WERI-Rb-1 (cell line): ENCODE results near the gene SLC22A23.

Experiments used
- DNase-seq: peaks from one replicate; pipeline ENCODE4 v3.0.0-alpha.2; 2020
- H3K27ac ChIP-seq: fragments of 250-450 bp; sonication (Bioruptor Pico); 2 replicates; pipeline ENCODE4 v1.5.1; 2020; ENCODE audit warnings: mild to moderate bottlenecking, moderate library complexity
- H3K27me3 ChIP-seq: fragments of 250-450 bp; sonication (Bioruptor Pico); 2 replicates; pipeline ENCODE4 v1.5.1; 2021; ENCODE audit warnings: mild to moderate bottlenecking, low read depth, moderate library complexity; ENCODE audit not compliant: insufficient read depth, severe bottlenecking
- H3K36me3 ChIP-seq: fragments of 250-450 bp; sonication (Bioruptor Pico); 2 replicates; pipeline ENCODE4 v1.5.1; 2020; ENCODE audit warnings: mild to moderate bottlenecking, moderate library complexity
- H3K4me3 ChIP-seq: 2 replicates; pipeline ENCODE4 v1.5.1; 2011; ENCODE audit warnings: low read depth, mild to moderate bottlenecking, control low read depth, low read length
- H3K9me3 ChIP-seq: fragments of 250-450 bp; sonication (Bioruptor Pico); 2 replicates; pipeline ENCODE4 v1.5.1; 2021; ENCODE audit warnings: mild to moderate bottlenecking, moderate library complexity; ENCODE audit not compliant: severe bottlenecking
- CTCF ChIP-seq: IDR thresholded peaks from 2 replicates; pipeline ENCODE4 v1.5.1; 2011; ENCODE audit warnings: low read depth, mild to moderate bottlenecking, control low read depth, inconsistent platforms, low read length

The SLC22A23 gene

DNA sequence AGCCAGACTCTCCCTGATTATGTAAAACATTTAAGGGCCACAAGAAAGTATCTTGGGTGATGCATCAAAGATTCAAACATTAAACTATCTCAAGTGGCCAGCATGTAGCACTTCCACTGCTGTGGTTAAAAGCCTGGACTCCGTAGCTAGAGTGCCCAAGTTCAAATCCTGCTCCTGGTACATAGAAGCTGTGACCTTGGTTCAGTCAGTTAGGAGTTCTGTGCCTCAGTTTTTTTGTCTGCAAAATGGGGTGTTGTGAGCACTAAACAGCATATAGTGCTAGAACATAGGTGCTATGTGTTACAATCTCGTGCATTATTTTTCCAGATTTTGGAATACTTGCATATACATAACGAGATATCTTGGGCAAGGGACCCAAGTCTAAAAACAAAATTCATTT is 129.4 kb downstream of the SLC22A23 start:
- TF ChIP-seq CTCF: no peak
- Histone ChIP-seq H3K27ac (no peak overlapping the region), H3K36me3 (peaks cover 14% of the 10 kb centered on the region), H3K9me3 (peaks cover 2% of the 10 kb centered on the region), H3K4me3 (no peak overlapping the region), H3K27me3 (no peaks in the 10 kb centered on the region)
- no peak for DNase-seq

- H3K9me3 ChIP-seq: peaks cover 2% of the 10 kb centered on the region
- H3K4me3 ChIP-seq: no peak overlapping the region
- no peak overlapping the region for H3K27ac ChIP-seq
- no peak for TF ChIP-seq CTCF
- H3K27me3 ChIP-seq: no peaks in the 10 kb centered on the region
- no peak for DNase-seq
- H3K36me3 ChIP-seq: peaks cover 16% of the 10 kb centered on the region
Observed at GRCh38 chr6:3326981-3327380, 129.9 kb downstream of the SLC22A23 start.

- no peak for TF ChIP-seq CTCF
- no peak overlapping the region for H3K4me3 ChIP-seq
- no peaks in the 10 kb centered on the region for H3K27me3 ChIP-seq
- no peak for DNase-seq
- H3K9me3 ChIP-seq: peaks cover 2% of the 10 kb centered on the region
- peaks cover 18% of the 10 kb centered on the region for H3K36me3 ChIP-seq
- no peak overlapping the region for H3K27ac ChIP-seq
Observed at GRCh38 chr6:3326184-3326971, 130.5 kb downstream of the SLC22A23 start.

DNA sequence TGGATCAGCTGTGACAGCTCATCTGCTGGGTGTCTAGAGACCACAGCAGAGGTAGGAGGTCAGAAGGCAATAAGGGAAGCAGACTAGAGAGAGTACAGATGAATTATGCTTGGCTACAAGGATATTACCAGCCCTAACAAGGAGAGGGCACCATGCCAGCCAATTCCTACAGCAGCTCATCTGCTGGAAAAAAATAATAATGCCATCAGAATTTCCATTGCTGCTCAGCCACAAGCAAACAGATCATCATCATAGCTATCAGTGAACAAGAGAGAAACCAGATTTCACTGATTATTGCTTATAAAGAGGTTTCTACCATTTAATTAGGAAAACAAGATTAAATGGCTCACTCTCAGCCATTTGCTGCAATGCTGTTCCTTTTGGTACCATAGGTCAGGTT is 131.6 kb downstream of the SLC22A23 start:
- Histone ChIP-seq H3K27me3 (no peaks in the 10 kb centered on the region), H3K4me3 (no peak overlapping the region), H3K36me3 (peaks cover 18% of the 10 kb centered on the region), H3K27ac (no peak overlapping the region), H3K9me3 (peaks cover 2% of the 10 kb centered on the region)
- DNase-seq: no peak
- TF ChIP-seq CTCF: no peak

- Histone ChIP-seq H3K27me3 (no peaks in the 10 kb centered on the region), H3K4me3 (no peak overlapping the region), H3K9me3 (peaks cover 2% of the 10 kb centered on the region), H3K27ac (no peak overlapping the region), H3K36me3 (peaks cover 25% of the 10 kb centered on the region)
- no peak for TF ChIP-seq CTCF
- DNase-seq: no peak
Observed at GRCh38 chr6:3324262-3324942, 132.4 kb downstream of the SLC22A23 start.
